ENCODE data around the gene PEMT.
A peak's percentile ranks its signal among the peaks of the same experiment; 100 is the strongest.
"Not testable (repeated sequence)": the region's sequence is repeated elsewhere in the genome, so short reads cannot be mapped to it uniquely, and the experiment has no call there.

PEMT gene, protein sequence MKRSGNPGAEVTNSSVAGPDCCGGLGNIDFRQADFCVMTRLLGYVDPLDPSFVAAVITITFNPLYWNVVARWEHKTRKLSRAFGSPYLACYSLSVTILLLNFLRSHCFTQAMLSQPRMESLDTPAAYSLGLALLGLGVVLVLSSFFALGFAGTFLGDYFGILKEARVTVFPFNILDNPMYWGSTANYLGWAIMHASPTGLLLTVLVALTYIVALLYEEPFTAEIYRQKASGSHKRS

DNA sequence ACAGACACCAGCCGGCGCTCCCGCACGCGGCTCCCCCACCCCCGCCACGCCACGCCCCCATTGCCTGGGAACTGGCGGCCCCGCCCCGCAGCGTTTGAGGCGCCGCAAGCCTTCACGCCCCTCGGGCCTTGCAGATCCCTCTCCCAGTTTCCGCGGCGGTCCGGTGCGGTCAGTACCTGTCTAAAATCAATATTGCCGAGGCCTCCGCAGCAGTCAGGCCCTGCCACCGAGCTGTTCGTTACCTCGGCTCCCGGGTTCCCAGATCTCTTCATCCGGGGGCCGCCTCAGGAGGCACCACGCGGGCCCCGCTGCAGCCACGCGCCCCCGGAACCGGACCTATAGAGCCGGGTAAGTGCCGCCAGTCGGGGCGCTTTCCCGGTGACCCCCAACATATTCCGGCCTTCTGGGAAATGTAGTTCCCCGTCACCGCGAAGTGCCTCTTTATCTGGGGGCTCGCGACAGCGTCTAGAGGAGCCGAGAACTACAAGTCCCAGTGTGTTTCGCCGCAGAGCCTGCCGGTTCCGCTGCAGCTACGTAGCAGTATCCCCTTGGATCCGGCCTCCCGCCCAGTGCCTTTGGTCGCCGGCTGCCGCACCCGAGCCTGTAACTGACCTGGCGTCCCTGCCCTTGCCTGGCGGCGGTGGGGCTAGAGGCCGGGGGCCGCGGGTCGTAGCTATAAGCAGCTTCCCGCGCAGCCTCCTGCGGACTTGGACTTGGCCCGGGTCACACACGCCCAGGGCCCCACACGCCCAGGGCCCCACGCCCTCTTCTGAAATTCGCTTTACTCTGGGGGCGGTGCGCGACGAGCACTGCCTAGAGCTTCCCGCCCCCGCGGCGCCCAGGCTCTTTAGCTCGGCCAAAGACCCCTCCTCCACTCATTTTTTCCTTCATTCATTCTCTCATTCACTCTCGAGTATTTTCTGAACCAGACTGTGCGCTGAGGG lies at the start of gene PEMT:
Gene PEMT, minus strand, starts transcription at position 354 of the 944 bp plus-strand sequence. Its CDS starts 82 bp downstream, at position 272.
- peak; percentile 96 for DNase-seq

DNA sequence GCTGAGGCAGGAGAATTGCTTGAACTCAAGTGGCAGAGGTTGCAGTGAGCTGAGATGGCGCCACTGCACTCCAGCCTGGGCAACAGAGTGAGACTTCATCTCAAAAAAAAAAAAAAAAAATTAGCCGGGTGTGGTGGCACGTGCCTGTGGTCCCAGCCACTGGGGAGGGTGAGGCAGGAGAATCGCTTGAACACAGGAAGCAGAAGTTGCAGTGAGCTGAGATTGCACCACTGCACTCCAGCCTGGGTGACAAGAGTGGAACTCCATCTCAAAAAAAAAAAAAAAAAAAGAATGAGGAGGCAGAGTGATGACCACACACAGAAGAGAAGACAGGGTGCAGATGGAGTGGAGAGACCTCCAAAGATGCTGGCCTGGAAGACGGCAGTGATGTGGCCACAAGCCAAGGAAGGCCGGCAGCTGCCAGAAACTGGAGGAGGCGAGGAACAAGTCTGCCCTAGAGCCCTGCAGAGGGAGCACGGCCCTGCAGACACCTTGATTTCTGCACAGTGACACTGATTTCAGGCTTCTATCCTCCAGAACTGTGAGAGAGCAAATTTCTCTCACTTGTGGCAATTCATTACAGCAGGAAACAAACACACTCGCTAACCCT lies 48.3 kb upstream of the PEMT start:
- DNase-seq, result not testable (repeated sequence)

DNA sequence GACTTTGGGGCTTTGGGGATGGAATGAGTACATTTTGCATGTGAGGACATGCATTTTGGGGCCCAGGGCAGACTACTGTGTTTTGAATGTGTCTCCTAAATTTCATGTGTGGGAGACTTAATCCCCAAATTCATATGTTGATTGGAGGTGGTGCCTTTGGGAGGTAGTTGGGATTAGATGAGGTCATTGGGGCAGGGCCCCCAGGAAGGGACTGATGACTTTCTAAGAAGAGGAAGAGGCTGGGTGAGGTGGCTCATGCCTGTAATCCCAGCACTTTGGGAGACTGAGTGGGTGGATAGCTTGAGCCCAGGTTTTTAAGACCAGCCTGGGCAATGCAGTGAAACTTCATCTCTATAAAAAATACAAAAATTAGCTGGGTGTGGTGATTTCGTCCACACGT lies 47.0 kb upstream of the PEMT start:
- DNase-seq, result no peak

DNA sequence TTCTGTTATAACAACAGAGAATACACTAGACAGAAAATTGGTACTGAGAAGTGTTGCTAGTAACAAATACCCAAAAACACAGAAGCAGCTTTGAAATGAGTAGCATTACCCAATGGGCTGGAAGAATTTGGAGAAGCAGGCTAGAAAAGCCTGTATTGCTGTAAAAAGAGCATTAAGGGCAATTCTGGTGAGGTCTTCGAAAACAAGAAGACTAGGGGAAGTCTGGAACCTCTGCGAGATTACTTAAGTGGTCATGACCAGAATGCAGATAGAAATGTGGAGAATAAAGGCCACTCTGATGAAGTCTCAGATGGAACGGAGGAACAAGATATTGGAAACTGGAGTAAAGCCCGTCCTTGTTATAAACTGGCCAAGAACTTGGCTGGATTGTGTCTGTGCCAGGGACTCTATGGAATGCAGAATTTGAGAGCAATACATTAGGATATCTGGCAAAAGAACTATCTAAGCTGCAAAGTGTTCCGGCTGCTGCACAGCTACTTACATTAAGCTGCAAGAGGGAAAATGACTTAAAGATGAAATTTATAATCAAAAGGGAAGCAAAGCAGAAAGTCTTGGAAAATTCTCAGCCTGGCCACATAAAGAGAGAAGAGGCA lies 44.9 kb upstream of the PEMT start:
- no peak for DNase-seq

DNA sequence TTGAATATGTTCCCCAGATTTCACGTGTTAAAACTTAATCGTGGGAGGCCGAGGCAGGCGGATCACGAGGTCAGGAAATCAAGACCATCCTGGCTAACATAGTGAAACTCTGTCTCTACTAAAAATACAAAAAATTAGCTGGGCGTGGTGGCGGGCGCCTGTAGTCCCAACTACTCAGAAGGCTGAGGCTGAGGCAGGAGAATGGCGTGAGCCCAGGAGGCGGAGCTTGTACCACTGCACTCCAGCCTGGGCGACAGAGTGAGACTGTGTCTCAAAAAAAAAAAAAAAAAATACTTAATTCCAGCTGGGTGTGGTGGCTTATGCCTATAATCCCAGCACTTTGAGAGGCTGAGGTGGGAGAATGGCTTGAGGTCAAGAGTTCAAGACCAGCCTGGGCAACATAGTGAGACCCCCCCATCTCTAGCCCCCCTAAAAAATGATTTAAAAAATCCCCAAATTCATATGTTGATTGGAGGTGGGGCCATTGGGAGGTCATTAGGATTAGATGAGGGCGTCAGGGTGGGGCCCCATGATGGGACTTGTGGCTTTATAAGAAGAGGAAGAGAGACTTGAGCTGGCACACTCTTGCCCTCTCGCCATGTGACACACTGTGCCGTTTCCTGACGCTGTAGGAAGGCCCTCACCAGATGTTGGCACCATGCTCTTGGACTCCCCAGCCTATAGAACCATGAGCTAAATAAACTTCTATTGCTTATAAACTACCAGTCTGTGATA lies 44.2 kb upstream of the PEMT start:
- not testable (repeated sequence) for DNase-seq

DNA sequence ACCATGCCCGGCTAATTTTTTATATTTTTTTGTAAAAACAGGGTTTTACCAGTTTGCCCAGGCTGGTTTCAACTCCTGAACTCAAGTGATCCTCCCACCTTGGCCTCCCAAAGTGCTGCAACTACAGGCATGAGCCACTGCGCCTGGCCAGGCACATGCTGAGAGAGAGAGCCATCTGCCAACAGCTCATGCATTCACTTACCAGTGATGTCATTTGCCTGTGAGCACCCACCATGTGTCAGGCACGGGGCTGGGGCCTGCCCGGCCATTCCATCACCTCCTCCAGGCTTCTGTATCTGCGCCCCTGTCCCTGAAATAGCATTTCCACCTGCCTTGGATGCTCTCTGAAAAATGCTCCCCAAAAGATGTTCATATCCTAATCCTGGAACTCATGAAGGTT lies 43.6 kb upstream of the PEMT start:
- DNase-seq, result no peak

DNA sequence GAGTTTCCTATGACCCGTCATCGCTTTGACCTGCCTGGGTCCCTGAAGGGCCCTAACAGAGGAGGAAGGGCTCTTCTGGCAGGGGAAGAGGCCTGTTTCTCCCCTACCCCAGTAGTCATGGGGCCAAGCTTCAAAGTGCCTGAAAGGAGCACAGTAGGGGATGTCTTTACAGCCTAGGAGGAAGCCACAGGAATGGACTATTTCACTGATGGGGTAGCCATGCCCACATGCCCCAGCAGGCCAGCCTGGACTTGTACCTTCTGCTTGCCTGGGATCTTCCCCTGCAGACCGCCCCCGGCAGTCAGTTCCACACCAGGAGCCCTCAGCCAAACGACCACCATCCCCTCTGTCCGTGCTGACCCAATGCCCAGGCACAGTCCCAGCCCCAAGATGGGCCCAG lies 41.8 kb upstream of the PEMT start:
- DNase-seq, result no peak

DNA sequence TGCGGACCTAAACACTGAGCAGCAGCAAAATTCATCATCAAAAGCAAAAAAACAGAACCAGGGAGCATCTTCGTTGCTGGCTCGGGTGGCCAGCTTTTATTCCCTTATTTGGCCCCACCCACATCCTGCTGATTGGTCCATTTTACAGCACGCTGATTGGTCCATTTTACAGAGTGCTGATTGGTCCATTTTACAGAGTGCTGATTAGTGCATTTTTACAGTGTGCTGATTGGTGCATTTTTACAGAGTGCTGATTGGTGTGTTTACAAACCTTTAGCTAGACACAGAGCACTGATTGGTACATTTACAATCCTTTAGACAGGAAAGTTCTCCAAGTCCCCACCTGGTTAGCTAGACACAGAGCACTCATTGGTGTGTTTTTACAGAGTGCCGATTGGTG lies 41.2 kb upstream of the PEMT start:
- peak; percentile 23 for DNase-seq

DNA sequence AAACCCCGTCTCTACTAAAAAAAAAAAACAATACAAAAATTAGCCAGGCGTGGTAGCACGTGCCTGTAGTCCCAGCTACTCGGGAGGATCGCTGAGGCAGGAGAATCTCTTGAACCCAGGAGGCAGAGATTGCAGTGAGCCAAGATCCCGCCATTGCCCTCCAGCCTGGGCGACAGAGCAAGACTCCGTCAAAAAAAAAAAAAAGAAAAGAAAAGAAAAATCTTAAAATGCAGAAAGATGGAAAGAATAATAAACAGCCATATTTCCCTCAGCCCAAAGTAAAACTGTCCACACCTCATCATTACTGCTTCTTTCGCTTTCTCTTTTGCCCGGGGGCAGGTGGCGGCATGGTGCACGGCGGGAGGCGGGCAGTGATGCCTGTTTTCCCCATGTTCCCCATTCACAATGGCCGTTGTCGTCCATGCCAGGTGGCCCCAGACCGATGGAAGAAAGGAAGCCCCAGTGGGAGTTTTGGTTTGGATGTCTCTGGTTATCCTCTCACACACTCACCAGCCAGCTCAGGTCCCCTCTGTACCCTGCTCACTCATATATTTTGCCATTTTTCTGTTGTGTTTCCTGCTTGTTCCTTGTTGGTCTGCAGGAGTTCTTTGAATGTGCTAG lies 37.0 kb upstream of the PEMT start:
- peak; percentile 59 for DNase-seq

DNA sequence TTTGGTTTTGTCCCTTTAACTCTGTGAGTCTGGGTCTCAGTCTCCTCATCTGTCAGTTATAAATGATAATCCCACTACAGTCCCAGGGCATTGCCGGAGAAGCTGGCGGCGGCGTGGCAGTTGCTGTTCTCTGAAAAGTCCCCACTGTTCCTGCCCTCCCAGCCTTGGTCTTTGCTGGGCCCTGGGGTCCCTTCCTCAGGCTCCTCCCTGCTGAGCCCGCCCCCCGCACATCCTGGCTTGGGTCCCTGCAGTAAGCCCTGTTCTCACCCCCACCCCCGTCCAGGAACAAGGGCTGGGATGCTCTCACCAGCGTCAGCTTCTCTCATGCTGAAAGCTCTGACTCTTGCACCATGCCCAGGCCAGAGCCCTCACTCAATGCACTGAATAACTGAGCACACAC lies 35.3 kb upstream of the PEMT start:
- DNase-seq, result no peak

DNA sequence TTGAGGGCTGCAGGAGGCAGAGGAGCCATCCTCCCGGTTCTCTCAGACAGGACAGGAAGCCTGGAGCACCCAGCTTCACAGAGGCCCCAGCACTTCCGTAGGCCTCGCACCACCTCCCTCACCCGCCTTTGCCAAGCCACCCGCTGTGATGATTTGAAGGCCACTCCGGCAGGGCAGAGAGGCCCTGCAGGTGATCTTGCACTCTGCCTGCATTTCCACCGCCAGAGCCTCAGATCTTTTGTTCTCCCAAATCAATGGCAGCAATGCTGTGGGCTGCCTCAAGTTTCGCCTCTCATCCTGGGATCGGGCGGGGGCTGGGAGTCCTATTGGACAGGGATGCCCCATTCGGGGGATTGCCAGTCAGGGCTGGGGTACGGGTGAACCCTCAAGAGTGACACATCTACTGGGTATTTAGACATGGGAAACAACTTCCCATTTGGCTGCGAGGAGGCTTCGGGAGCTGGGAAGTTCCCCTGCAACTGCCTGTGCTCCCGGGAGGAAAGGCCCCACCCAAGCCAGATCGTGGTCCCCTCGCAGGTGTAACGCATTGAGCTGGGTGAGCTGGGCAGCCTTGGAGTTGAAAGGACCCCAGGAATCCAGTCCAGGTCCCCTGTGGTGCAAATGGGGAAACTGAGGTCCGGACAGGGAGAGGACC lies 34.8 kb upstream of the PEMT start:
- DNase-seq, result no peak

DNA sequence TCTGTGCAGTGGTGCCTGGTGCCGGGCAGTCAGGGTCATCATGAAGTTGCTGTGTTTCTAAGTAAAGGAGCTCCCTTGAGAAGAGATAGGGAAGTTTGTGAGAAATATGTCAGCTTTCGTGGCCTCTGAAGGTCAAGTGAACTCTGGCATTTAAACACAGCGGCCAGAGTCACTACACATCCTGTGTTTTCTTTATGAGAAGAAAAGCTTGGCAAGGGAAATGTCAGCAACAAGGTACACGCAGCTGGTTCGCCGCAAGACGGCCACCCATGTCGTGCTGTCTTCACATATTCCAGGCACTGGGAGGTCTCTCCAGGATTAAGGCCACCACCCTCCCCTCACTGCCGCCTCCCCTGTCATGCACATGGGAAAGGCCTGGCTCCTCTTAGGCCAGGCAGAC lies 33.2 kb upstream of the PEMT start:
- no peak for DNase-seq

DNA sequence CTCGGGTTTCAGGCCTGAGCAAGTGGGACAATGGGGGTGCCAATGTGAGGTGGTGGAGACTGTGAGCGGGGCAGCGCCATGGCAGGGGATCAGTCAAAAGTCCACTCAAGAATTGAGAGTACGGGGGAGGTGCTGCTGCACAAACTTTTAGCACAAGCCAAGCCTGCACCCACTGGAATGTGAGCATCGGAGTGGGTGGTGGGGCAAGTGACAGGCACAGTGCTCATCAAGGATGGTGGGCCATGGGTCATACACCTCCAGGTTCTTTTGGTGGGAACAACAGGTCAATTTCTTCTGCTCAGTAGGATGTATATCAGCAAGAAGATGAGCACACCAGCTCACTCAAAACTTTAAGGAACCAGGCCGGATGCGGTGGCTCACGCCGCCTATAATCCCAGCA lies 32.4 kb upstream of the PEMT start:
- DNase-seq, result no peak

DNA sequence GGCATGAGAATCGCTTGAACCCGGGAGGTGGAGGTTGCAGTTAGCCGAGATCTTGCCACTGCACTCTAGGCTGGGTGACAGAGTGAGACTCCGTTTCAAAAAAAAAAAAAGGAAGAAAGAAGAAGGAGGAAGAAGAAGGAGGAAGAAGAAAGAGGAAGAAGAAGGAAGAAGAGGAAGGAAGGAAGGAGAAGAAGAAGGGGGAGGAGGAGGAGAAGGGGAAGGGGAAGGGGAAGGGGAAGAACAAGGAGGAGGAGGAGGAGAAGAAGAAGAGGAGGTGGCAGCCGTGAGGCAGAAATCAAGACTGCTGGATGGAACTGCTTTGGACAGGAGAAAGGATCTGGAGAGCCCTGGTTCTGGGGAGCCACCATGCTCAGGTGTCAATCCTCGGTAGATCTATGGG lies 29.7 kb upstream of the PEMT start:
- no peak for DNase-seq

DNA sequence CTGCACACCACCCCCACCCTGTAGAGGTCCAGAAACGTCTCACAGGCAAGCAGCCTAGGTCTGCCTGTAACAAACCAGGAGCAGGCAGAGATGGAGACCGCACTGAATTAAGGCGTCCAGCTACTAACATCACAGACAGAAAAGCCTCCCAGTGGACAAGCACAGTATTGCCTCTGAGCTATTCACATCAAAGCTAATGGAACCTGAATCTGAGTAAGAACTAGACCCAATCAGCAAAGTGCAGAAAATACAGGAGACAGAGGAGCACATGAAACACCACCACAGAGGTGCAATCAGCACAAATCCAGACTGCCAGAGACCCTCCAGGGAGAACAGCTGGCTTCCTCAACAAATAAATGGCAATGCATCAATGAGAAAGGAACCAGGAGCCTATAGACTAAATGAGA lies 22.2 kb upstream of the PEMT start:
- DNase-seq, result peak; percentile 58

DNA sequence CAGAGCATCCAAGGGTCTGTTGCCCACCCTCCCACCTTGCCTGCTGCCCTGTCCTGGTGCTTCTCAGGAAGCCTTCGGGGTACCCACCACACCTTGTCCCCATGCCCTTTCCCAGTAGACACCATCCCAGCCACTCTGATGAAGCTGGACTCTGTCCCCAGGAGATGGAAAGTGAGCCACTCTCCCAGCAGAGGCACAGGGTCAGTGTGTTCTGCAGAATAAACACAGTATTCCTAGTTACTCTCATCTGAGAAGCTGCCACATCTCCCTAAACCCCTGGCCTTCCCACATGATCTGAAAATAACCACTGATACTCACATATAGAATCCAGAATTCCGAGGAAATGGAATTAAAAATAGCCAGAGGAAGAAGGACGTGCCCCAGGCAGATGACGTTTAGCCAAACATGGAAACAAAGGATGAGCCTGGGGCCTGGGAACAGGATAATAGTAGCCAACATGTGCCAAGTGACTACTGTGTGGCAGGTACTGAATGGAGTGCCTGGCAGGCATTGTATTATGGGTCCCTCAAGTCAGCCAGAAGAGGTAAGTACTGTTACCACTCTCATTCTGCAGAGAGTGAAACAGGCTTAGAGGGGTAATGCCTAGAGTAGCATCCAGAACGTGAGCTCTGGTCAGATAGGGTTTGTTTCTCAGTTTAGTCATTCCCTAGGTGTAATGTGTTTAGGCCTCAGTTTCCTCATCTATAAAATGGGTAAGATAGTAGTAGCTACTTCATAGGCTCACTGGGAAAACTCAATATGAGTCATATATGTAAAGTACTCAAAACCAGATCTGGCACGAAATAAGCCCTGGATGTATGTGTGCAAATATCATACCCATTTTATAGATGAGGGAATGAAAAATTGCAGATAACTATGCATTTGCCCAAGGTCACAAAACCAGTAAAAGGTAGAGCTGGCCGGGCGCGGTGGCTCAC lies 20.8 kb upstream of the PEMT start:
- no peak for DNase-seq

DNA sequence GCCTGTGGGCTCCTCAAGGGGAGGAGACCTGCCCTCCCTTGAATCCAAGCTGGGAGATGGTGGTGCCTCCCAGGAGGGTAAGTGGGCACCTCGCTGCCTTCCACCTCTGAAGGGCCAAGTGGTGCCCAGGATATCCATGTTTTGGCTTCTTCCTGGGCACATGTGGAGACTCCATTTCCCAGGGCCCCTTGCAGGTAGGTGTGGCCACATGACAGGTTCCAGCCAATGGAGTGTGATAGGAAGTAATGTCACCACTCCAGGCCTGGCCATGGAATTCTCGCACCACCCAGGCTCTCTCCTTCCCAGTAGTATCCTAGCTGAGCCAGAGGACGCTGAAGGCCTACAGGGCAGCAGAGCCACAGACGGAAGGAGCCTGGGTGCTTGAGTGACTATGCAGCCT lies 17.6 kb upstream of the PEMT start:
- no peak for DNase-seq

DNA sequence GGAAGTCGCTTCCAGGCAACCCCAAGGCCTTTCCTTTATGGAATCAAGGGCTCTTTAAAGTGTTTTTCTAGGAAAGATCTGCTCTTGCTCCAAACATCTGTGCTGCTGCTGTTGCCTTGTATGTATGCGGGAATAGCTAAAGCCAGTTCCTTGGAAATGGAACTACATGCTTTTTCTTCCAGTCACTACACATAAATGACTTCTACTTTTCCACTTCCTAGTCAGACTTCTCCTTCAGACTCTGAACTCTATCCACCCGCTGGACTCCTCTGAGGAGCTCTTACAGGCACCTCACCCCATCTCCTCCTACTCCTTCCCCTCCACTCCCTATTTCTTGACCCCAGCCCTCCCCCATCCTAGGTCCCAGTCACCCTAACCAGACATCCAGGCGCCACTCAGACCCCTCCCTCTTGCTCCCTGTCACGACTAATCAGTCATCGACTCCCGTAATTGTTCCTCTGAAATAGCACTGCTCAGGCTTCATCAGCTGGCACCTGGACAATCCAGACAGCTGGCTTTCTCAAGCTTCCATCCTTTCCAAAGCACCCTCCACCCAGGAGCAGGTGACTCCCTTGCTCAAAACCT lies 15.0 kb upstream of the PEMT start:
- no peak for DNase-seq

DNA sequence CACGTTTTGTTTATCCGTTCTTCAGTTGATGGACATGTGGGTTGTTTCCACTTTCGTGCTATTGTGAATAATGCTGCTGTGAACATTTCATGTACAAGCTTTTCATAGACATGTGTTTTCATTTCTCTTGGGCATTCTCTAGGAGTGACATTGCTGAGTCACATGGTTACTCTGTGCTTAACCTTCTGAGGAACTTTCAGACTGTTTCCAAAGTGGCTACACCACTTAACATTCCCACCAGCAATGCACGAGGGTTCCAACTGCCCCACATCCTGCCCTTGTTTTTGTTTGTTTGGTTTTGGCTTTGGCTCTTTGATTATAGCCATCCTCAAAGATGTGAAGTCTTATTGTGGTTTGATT lies 14.2 kb upstream of the PEMT start:
- no peak for DNase-seq

DNA sequence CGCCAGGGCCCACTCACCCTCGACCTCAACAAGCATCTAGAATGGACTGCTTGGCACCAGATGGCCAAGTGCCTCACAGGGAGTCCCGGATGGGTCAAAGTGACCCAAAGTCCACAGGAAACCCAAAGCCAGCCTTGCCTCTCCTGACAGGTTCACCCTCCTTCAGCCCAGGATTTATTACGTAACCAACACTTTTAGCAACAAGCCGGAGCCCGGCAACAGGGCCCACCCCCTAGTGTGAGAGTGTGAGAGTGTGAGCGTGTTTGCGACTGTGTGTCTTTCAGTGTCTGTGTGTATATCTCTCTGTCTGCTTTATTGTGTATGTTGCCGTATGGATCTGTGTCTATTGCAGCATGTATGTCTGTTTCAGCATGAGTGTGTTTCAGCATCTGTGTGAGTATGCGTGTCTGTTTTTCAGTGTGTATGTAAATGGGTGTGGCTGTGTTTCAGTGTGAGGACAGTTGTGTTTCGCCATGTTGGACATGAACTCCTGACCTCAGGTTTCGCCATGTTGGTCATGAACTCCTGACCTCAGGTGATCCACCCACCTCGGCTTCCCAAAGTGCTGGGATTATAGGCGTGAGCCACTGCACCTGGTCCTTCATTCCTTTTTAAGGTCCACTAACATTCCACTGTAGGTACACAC lies 13.7 kb upstream of the PEMT start:
- no peak for DNase-seq
